ENCODE results near the gene NLN.

The NLN gene

GRCh38 chr5:65811004-65811403, 89.0 kb downstream of the NLN start:
- DNase-seq (ENCODE audit: low spot score), result no peak
- in situ Hi-C loops (cut with MboI; ENCODE audit: low sequenced_read_pairs, unreplicated experiment), result no loop called here
- TF ChIP-seq, protein P1, sequence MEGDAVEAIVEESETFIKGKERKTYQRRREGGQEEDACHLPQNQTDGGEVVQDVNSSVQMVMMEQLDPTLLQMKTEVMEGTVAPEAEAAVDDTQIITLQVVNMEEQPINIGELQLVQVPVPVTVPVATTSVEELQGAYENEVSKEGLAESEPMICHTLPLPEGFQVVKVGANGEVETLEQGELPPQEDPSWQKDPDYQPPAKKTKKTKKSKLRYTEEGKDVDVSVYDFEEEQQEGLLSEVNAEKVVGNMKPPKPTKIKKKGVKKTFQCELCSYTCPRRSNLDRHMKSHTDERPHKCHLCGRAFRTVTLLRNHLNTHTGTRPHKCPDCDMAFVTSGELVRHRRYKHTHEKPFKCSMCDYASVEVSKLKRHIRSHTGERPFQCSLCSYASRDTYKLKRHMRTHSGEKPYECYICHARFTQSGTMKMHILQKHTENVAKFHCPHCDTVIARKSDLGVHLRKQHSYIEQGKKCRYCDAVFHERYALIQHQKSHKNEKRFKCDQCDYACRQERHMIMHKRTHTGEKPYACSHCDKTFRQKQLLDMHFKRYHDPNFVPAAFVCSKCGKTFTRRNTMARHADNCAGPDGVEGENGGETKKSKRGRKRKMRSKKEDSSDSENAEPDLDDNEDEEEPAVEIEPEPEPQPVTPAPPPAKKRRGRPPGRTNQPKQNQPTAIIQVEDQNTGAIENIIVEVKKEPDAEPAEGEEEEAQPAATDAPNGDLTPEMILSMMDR (IDR thresholded peaks at IDR 0.05; ENCODE audit: borderline replicate concordance, control extremely low read depth, extremely low read depth, insufficient read depth, missing control alignments), result no peak

- TF ChIP-seq, protein P1 (IDR thresholded peaks at IDR 0.05; ENCODE audit: borderline replicate concordance, control extremely low read depth, extremely low read depth, insufficient read depth, missing control alignments), result no peak
- no peak for DNase-seq (ENCODE audit: low spot score)
- in situ Hi-C loops (cut with MboI; ENCODE audit: low sequenced_read_pairs, unreplicated experiment), result no loop called here
Observed at GRCh38 chr5:65811885-65812284, 89.9 kb downstream of the NLN start.

DNA sequence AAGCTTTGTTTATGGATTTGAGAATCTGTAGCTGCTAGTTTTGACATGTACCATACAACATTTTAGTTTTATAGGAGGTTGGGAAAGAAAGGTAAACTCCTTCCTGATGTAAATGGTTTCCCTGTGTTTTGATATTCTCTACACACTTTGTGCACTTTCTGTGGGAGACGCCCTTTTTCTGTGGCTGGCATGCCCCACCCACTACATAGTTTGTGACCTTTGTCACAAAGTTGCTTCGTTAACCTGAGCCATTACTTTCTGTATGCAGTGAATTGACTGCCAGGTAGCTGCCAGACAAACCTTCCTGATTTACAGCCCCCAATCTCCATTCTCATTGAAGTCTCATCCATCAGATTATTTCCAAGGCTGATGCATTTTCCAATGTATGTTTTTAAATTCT, 90.6 kb downstream of the NLN start:
- in situ Hi-C loops (cut with MboI; ENCODE audit: low sequenced_read_pairs, unreplicated experiment), result no loop called here
- no peak for DNase-seq (ENCODE audit: low spot score)
- TF ChIP-seq, protein P1 (IDR thresholded peaks at IDR 0.05; ENCODE audit: borderline replicate concordance, control extremely low read depth, extremely low read depth, insufficient read depth, missing control alignments), result no peak

- in situ Hi-C loops (cut with MboI; ENCODE audit: low sequenced_read_pairs, unreplicated experiment), result no loop called here
- TF ChIP-seq, protein P1 (IDR thresholded peaks at IDR 0.05; ENCODE audit: borderline replicate concordance, control extremely low read depth, extremely low read depth, insufficient read depth, missing control alignments), result no peak
- DNase-seq (ENCODE audit: low spot score), result no peak
Observed at GRCh38 chr5:65813174-65813573, 91.2 kb downstream of the NLN start.

DNA sequence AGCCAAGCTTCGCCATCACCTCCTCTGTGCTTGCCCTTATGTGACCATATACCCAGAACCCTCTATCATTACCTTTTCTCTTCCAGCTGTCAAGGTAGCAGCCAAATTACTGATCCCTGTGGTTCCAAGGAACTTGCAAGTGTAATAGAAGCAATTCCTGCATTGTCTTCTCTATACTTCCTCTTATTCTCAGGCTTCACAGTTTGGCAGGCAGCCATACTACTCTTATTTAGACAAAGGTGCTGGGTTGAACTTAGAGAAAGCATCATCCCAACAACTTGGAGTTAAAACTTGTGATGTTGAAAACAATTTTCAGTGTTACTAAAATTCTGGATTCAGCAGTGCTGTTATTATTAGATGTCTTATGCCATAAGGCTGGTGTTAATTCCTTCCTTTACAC, 93.2 kb downstream of the NLN start:
- in situ Hi-C loops (cut with MboI; ENCODE audit: low sequenced_read_pairs, unreplicated experiment), result no loop called here

DNA sequence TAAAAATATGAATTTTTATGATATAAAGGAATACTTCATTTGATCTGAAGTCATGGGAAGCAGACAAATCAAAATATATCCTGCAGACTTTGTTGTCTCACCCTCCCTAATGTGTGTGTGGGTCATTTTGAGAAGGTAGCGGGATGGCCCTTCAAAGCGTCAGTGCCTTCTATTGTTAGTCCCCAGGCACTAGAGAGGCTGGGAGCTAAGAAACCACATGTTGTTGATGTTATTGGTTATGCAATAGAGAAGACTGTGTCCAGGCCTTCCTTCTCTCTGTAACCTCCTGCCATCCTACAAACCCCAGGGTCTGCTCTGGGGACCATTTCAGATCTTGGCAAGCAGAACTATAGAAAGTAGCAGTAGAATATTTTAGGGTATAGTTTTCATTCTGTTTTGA, 94.7 kb downstream of the NLN start:
- in situ Hi-C loops (cut with MboI; ENCODE audit: low sequenced_read_pairs, unreplicated experiment), result no loop called here
- DNase-seq (ENCODE audit: low spot score), result no peak
- TF ChIP-seq, protein P1 (IDR thresholded peaks at IDR 0.05; ENCODE audit: borderline replicate concordance, control extremely low read depth, extremely low read depth, insufficient read depth, missing control alignments), result no peak

More for the DNA sequence above, 93.2 kb downstream of the NLN start:
- TF ChIP-seq, protein P1 (IDR thresholded peaks at IDR 0.05; ENCODE audit: borderline replicate concordance, control extremely low read depth, extremely low read depth, insufficient read depth, missing control alignments), result no peak
- DNase-seq (ENCODE audit: low spot score), result no peak

GRCh38 chr5:65817931-65818330, 95.9 kb downstream of the NLN start:
- TF ChIP-seq, protein P1 (IDR thresholded peaks at IDR 0.05; ENCODE audit: borderline replicate concordance, control extremely low read depth, extremely low read depth, insufficient read depth, missing control alignments), result no peak
- no peak for DNase-seq (ENCODE audit: low spot score)
- in situ Hi-C loops (cut with MboI; ENCODE audit: low sequenced_read_pairs, unreplicated experiment), result no loop called here
